Suprapubic skin (tissue), 4 donors: ENCODE data around the gene PLXNB3.

Experiments
- CTCF ChIP-seq, 2 donors: fragments of 200-600 bp in 1 of 2; fragments of 450-650 bp in 1 of 2; sonication (generic) in 1 of 2; IDR thresholded peaks; one replicate each; pipeline ENCODE4 v1.5.1; 2016 to 2019; ENCODE audit warnings: antibody characterized with exemption in 2 of 2, mild to moderate bottlenecking in 1 of 2, moderate library complexity in 1 of 2
- EP300 ChIP-seq: sonication (generic); formaldehyde crosslinking; IDR thresholded peaks from one replicate; pipeline ENCODE4 v1.6.1; 2017; ENCODE audit warnings: antibody characterized with exemption
- POLR2A ChIP-seq, 2 donors: fragments of 450-650 bp; IDR thresholded peaks; one replicate each; pipeline ENCODE4 v1.6.1; 2017; ENCODE audit warnings: antibody characterized with exemption in 2 of 2, mild to moderate bottlenecking in 2 of 2, moderate library complexity in 2 of 2
- POLR2AphosphoS5 ChIP-seq, 3 donors: sonication (generic); formaldehyde crosslinking; IDR thresholded peaks; one replicate each; pipeline ENCODE4 v1.6.1; 2017; ENCODE audit warnings: antibody characterized with exemption in 3 of 3

- TF ChIP-seq CTCF (IDR thresholded peaks at IDR 0.05) (no peak), POLR2A (IDR thresholded peaks at IDR 0.05) (no peak), EP300 (no peak), POLR2AphosphoS5 (IDR thresholded peaks at IDR 0.05) (no peak)
Measured at GRCh38 chrX:153778684-153779101, 14.6 kb downstream of the PLXNB3 start.
